DOHH2 (cell line): ENCODE measurements around the gene WRAP73.

Experiments
- H3F3A ChIP-seq: fragments of 200-600 bp; sonication (generic), shearing (Covaris generic); 2 replicates; pipeline ENCODE4 v1.6.0; 2016; ENCODE audit warnings: antibody characterized with exemption, mild to moderate bottlenecking; ENCODE audit not compliant: control insufficient read depth, insufficient read depth
- H3K27ac ChIP-seq: fragments of 200-600 bp; sonication (generic); 2 replicates; pipeline ENCODE4 v1.5.1; 2014; ENCODE audit warnings: low read depth, mild to moderate bottlenecking, low read length, moderate library complexity
- H3K27me3 ChIP-seq: fragments of 200-600 bp; sonication (generic); 2 replicates; pipeline ENCODE4 v1.6.1; 2014; ENCODE audit warnings: mild to moderate bottlenecking, low read length, mixed read lengths; ENCODE audit not compliant: control insufficient read depth
- H3K36me3 ChIP-seq: fragments of 200-600 bp; sonication (generic); 2 replicates; pipeline ENCODE4 v1.6.1; 2014; ENCODE audit warnings: mild to moderate bottlenecking, low read length, moderate library complexity, mixed read lengths; ENCODE audit not compliant: control insufficient read depth
- H3K4me1 ChIP-seq: fragments of 200-600 bp; sonication (generic); 2 replicates; pipeline ENCODE4 v1.6.1; 2014; ENCODE audit warnings: mild to moderate bottlenecking, low read length, mixed read lengths; ENCODE audit not compliant: control insufficient read depth
- H3K4me2 ChIP-seq: fragments of 200-600 bp; sonication (generic); 2 replicates; pipeline ENCODE4 v1.6.0; 2014; ENCODE audit warnings: mild to moderate bottlenecking, low read length, moderate library complexity
- H3K4me3 ChIP-seq: fragments of 200-600 bp; sonication (generic); 2 replicates; pipeline ENCODE4 v1.5.1; 2014; ENCODE audit warnings: mild to moderate bottlenecking, low read length, mixed read lengths
- H3K79me2 ChIP-seq: fragments of 200-600 bp; sonication (generic); 2 replicates; pipeline ENCODE4 v1.6.1; 2014; ENCODE audit warnings: mild to moderate bottlenecking, low read length, mixed read lengths; ENCODE audit not compliant: control insufficient read depth
- H3K9me2 ChIP-seq: fragments of 200-600 bp; sonication (generic); replicated peaks from 2 replicates; pipeline ENCODE4 v1.6.1; 2014; ENCODE audit warnings: mild to moderate bottlenecking, low read length, mixed read lengths; ENCODE audit not compliant: control insufficient read depth
- H3K9me3 ChIP-seq: fragments of 200-600 bp; sonication (generic); 2 replicates; pipeline ENCODE4 v1.6.1; 2014; ENCODE audit warnings: antibody characterized with exemption, low read length, mixed read lengths; ENCODE audit not compliant: control insufficient read depth, insufficient read depth
- H4K20me1 ChIP-seq: fragments of 200-600 bp; sonication (generic); 2 replicates; pipeline ENCODE4 v1.6.0; 2014; ENCODE audit warnings: low read depth, mild to moderate bottlenecking, antibody characterized with exemption, low read length, moderate library complexity; ENCODE audit not compliant: control insufficient read depth, insufficient read depth
- EZH2phosphoT487 ChIP-seq: fragments of 200-600 bp; sonication (generic); IDR thresholded peaks from 2 replicates; pipeline ENCODE4 v1.6.1; 2017; ENCODE audit warnings: borderline replicate concordance, mild to moderate bottlenecking, antibody characterized with exemption, low read length, moderate library complexity, mixed read lengths
- TF ChIP-seq, protein P1 (sequence below): fragments of 200-600 bp; sonication (generic); IDR thresholded peaks from one replicate; pipeline ENCODE4 v1.5.1; 2014; ENCODE audit warnings: antibody characterized with exemption, mild to moderate bottlenecking, low read depth, low read length; ENCODE audit not compliant: poor library complexity, severe bottlenecking

The WRAP73 gene

DNA sequence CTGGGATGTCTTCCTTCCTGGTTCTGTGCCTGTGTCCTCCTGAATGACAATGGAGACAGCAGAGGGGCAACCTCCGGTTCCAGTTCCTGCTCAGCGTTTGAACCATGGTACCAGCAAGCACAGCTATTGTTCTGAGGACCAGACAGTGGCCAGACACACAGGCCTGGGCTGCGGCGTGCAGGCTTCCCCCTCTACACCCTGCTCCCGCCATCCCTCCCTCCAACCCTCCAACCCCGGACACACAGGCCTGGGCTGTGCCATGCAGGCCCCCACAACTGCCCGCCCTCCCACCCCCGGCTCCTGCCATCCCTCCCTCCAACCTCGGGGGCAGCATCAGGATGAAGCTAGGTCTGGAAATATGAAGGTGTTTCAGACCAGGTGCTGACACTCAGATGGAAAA lies 33.0 kb downstream of the WRAP73 start:
- peaks cover 30% of the 10 kb centered on the region for H3K27me3 ChIP-seq
- H3K4me1 ChIP-seq, result peaks cover 3% of the 10 kb centered on the region; the same call in 1 of the 2 replicates

DNA sequence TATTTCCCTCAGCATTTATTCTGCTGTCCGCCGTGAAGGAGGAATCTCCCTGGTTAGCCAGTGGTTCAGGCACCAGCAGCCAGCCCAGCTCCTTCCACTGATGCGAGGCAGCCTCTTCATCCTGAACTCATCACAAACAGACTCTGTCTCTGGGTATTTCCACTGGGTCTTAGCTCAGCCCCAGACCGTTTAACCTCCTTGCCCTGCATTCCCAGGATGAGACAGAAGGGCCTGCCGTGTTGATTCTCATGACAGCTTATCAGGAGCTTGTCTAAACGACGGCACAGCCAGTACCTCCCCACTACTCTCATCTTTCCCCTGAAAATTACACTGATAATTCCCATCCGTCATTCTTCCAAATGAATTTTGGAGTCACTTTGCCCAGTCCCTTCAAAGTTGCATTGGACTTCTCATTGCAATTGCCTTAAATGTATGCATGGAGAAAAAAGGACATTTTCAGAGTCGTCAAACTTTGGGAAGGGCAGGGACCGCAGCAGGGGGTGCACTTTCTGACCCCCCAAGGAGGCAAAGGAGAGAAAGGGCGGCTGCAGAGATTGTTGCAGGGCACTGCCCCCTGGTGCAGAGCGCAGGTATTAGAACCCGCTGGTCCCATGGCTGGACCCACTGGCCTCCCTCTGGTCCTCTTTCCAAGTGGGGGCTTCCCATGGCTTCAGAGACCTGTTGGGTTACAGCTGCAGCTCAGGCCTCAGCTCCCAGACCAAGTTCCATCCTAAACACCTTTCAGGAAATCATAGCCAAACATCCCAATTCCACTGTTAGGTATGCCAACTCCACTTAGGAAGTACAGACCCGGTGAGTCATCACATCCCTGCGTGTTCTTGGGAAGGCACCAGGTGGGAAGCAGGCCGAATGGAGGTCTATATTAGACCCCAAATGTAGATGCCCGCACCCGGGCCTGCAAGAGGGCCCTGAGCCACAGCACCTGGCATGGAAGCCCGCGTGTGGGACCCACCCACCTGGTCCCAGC lies 34.9 kb downstream of the WRAP73 start:
- Histone ChIP-seq H3K9me2 (no peaks in the 10 kb centered on the region), H3K36me3 (no peaks in the 10 kb centered on the region), H3F3A (0 out of 2 replicates have a peak, but pooled peaks cover 2% of the 10 kb centered on the region), H3K4me2 (no peak overlapping the region), H3K4me3 (no peak overlapping the region), H3K4me1 (peaks cover 16% of the 10 kb centered on the region), H4K20me1 (no peaks in the 10 kb centered on the region), H3K27ac (no peak overlapping the region), H3K9me3 (no peaks in the 10 kb centered on the region), H3K27me3 (peaks cover 45% of the 10 kb centered on the region), H3K79me2 (no peaks in the 10 kb centered on the region)
- no peak for TF ChIP-seq EZH2phosphoT487
- TF ChIP-seq, protein P1, sequence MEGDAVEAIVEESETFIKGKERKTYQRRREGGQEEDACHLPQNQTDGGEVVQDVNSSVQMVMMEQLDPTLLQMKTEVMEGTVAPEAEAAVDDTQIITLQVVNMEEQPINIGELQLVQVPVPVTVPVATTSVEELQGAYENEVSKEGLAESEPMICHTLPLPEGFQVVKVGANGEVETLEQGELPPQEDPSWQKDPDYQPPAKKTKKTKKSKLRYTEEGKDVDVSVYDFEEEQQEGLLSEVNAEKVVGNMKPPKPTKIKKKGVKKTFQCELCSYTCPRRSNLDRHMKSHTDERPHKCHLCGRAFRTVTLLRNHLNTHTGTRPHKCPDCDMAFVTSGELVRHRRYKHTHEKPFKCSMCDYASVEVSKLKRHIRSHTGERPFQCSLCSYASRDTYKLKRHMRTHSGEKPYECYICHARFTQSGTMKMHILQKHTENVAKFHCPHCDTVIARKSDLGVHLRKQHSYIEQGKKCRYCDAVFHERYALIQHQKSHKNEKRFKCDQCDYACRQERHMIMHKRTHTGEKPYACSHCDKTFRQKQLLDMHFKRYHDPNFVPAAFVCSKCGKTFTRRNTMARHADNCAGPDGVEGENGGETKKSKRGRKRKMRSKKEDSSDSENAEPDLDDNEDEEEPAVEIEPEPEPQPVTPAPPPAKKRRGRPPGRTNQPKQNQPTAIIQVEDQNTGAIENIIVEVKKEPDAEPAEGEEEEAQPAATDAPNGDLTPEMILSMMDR, result peak; percentile 75

More for the DNA sequence above, 33.0 kb downstream of the WRAP73 start:
- no peak for TF ChIP-seq EZH2phosphoT487
- TF ChIP-seq, protein P1, result no peak
- Histone ChIP-seq H3F3A (0 out of 2 replicates have a peak, but pooled peaks cover 2% of the 10 kb centered on the region), H3K4me2 (no peak overlapping the region), H3K36me3 (no peaks in the 10 kb centered on the region), H3K9me3 (no peaks in the 10 kb centered on the region), H3K9me2 (no peaks in the 10 kb centered on the region), H3K79me2 (no peaks in the 10 kb centered on the region), H3K27ac (no peak overlapping the region), H4K20me1 (no peaks in the 10 kb centered on the region), H3K4me3 (no peak overlapping the region)

DNA sequence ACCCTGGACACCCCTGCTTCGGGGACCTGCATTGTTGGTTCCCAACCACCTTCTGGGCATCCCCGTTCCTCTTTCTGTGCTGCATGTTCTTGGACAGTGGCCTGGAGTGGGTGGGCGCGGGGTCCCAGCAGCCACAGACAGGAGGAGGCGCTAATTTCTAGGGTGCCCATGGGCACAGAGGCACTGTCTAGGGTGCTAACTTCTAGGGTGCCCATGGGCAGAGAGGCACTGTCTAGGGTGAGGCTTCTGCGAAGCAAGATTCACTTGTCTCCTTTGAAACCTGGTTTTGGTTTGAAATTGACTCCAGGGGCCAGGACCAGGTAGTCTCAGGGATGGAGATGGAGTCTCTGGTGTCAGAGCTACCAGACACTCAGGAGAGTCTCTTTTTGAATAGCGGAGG lies 37.8 kb downstream of the WRAP73 start:
- Histone ChIP-seq H3K9me3 (no peaks in the 10 kb centered on the region), H3K27ac (no peak overlapping the region), H3K4me1 (peaks cover 13% of the 10 kb centered on the region), H3K9me2 (no peaks in the 10 kb centered on the region), H3K27me3 (peaks cover 53% of the 10 kb centered on the region), H3K4me3 (no peak overlapping the region), H4K20me1 (no peaks in the 10 kb centered on the region), H3K79me2 (no peaks in the 10 kb centered on the region), H3F3A (0 out of 2 replicates have a peak, but pooled peaks cover 2% of the 10 kb centered on the region), H3K4me2 (no peak overlapping the region; the same call in 1 of the 2 replicates), H3K36me3 (no peaks in the 10 kb centered on the region)
- TF ChIP-seq EZH2phosphoT487, result no peak
- TF ChIP-seq, protein P1, result no peak
